Hepatocyte (in vitro differentiated cells): ENCODE results near the gene LMLN.

Experiments
- CTCF ChIP-seq: fragments of 200-600 bp; sonication (generic); IDR thresholded peaks from 2 replicates; pipeline ENCODE4 v1.5.1; 2016; ENCODE audit warnings: antibody characterized with exemption, mild to moderate bottlenecking; ENCODE audit not compliant: poor library complexity
- EZH2 ChIP-seq: fragments of 200-600 bp; sonication (generic); IDR thresholded peaks from 2 replicates; pipeline ENCODE4 v1.6.1; 2016; ENCODE audit warnings: antibody characterized with exemption, mild to moderate bottlenecking, borderline replicate concordance
- EZH2phosphoT487 ChIP-seq: fragments of 200-600 bp; sonication (generic); IDR thresholded peaks from one replicate; pipeline ENCODE4 v1.6.1; 2018; ENCODE audit warnings: antibody characterized with exemption, mild to moderate bottlenecking, low read depth, moderate library complexity; ENCODE audit not compliant: unreplicated experiment, severe bottlenecking

- TF ChIP-seq CTCF: no peak
- TF ChIP-seq EZH2: no peak
- TF ChIP-seq EZH2phosphoT487: no peak
Observed at GRCh38 chr3:198017090-198017489, 57.1 kb downstream of the LMLN start.
